ENCODE data around the gene PAGR1. TPM values are rescaled to one million over a fixed set of nuclear protein-coding genes. Genes with fewer than 3 reads are reported as not detected.

PAGR1 gene
- total and polyA plus RNA-seq, 2 of the 13 experiments (the other 11 are each of a cell fraction or from before 2014, with no cell fraction given), result 9.8 to 66.4 TPM

GRCh38 chr16:29820730-29821642 lies 5.0 kb downstream of the PAGR1 start (continued):
- TF ChIP-seq STAG1 (CRISPR knock-in tag; IDR thresholded peaks at IDR 0.05) (0 out of 2 replicates have a peak, but pooled peaks have one; percentile 4), RBM22 (optimal IDR thresholded peaks at IDR 0.05; ENCODE audit: low read length) (peak; percentile 61), HNRNPL (IDR thresholded peaks at IDR 0.05; ENCODE audit: low read depth, low read length) (peak; percentile 68; the same call in 1 of the 2 replicates), CBX5 (CRISPR knock-in tag; IDR thresholded peaks at IDR 0.05; ENCODE audit: borderline replicate concordance) (no peak; the same call in 1 of the 2 replicates), POLR2G (IDR thresholded peaks at IDR 0.05; ENCODE audit: low read depth, low read length) (peak; percentile 56), ZSCAN29 (CRISPR knock-in tag; conservative IDR thresholded peaks at IDR 0.05) (0 out of 2 replicates have a peak, but pooled peaks have one; percentile 10), ARNTL (CRISPR knock-in tag; IDR thresholded peaks at IDR 0.05) (peak; percentile 53; the same call in 1 of the 2 replicates), ZNF816 (CRISPR knock-in tag; IDR thresholded peaks at IDR 0.05; ENCODE audit: borderline replicate concordance) (no peak), ZBTB8A (CRISPR knock-in tag; IDR thresholded peaks at IDR 0.05; ENCODE audit: borderline replicate concordance, low read depth) (0 out of 2 replicates have a peak, but pooled peaks have one; percentile 53), ZNF781 (CRISPR knock-in tag; IDR thresholded peaks at IDR 0.05; ENCODE audit: borderline replicate concordance, not compliant biosample characterization) (no peak), ZNF556 (CRISPR knock-in tag; IDR thresholded peaks at IDR 0.05; ENCODE audit: borderline replicate concordance) (peak; percentile 56; the same call in 1 of the 2 replicates), ZSCAN21 (CRISPR knock-in tag; IDR thresholded peaks at IDR 0.05; ENCODE audit: borderline replicate concordance) (peak; percentile 53; the same call in 1 of the 2 replicates), KDM2A (CRISPR knock-in tag; IDR thresholded peaks at IDR 0.05; ENCODE audit: borderline replicate concordance, low read depth) (peak; percentile 48), AGO2 (optimal IDR thresholded peaks at IDR 0.05; ENCODE audit: low read depth, low read length) (peak; percentile 92), ATF7 (IDR thresholded peaks at IDR 0.05) (no peak), ATF7 (CRISPR knock-in tag; IDR thresholded peaks at IDR 0.05) (peak; percentile 29; the same call in 1 of the 2 replicates), ZNF343 (CRISPR knock-in tag; IDR thresholded peaks at IDR 0.05) (peak; percentile 66; the same call in 1 of the 2 replicates), EP300 (IDR thresholded peaks at IDR 0.05; ENCODE audit: low read depth in 2 of 2, low read length in 2 of 2) (0 out of 4 replicates have a peak, but pooled peaks of 1 of the 2 experiments have one; percentile 16), EP300 (CRISPR knock-in tag; IDR thresholded peaks at IDR 0.05; ENCODE audit: borderline replicate concordance) (no peak; the same call in 1 of the 2 replicates), TFAP4 (IDR thresholded peaks at IDR 0.05; ENCODE audit: borderline replicate concordance, low read depth) (0 out of 2 replicates have a peak, but pooled peaks have one; percentile 8), LCORL (IDR thresholded peaks at IDR 0.05) (no peak), LCORL (CRISPR knock-in tag; IDR thresholded peaks at IDR 0.05) (0 out of 2 replicates have a peak, but pooled peaks have one; percentile 33), ZNF12 (CRISPR knock-in tag; IDR thresholded peaks at IDR 0.05) (no peak), POGK (CRISPR knock-in tag; conservative IDR thresholded peaks at IDR 0.05) (0 out of 2 replicates have a peak, but pooled peaks have one; percentile 19), PITX1 (CRISPR knock-in tag; IDR thresholded peaks at IDR 0.05) (0 out of 2 replicates have a peak, but pooled peaks have one; percentile 4), ZNF580 (CRISPR knock-in tag; IDR thresholded peaks at IDR 0.05; ENCODE audit: borderline replicate concordance, low read depth) (0 out of 2 replicates have a peak, but pooled peaks have one; percentile 25), NR2C2 (CRISPR knock-in tag; IDR thresholded peaks at IDR 0.05; ENCODE audit: borderline replicate concordance) (0 out of 2 replicates have a peak, but pooled peaks have one; percentile 30)

All from HepG2 (cell line).